ENCODE data around the gene RNASEH2A.

Gene RNASEH2A

GRCh38 chr19:12783291-12783848, 23.0 kb upstream of the RNASEH2A start:
- DNase-seq, result peak; percentile 23

- DNase-seq, result no peak
Observed at GRCh38 chr19:12783849-12784393, 22.5 kb upstream of the RNASEH2A start.

GRCh38 chr19:12784394-12784870, 22.0 kb upstream of the RNASEH2A start:
- no peak for DNase-seq

- DNase-seq, result peak; percentile 34
Observed at GRCh38 chr19:12784871-12785430, 21.4 kb upstream of the RNASEH2A start.

- DNase-seq, result no peak
Observed at GRCh38 chr19:12785431-12786031, 20.9 kb upstream of the RNASEH2A start.

- no peak for DNase-seq
Observed at GRCh38 chr19:12786141-12786870, 20.1 kb upstream of the RNASEH2A start.

- DNase-seq, result no peak
Observed at GRCh38 chr19:12786952-12787351, 19.4 kb upstream of the RNASEH2A start.

GRCh38 chr19:12787458-12787857, 18.9 kb upstream of the RNASEH2A start:
- DNase-seq, result no peak

GRCh38 chr19:12788042-12788681, 18.2 kb upstream of the RNASEH2A start:
- no peak for DNase-seq

- peak; percentile 56 for DNase-seq
Observed at GRCh38 chr19:12788682-12789097, 17.7 kb upstream of the RNASEH2A start.

GRCh38 chr19:12789098-12789903, 17.1 kb upstream of the RNASEH2A start:
- peak; percentile 28 for DNase-seq

GRCh38 chr19:12789904-12790619, 16.3 kb upstream of the RNASEH2A start:
- DNase-seq, result peak; percentile 86

GRCh38 chr19:12790628-12791344, 15.6 kb upstream of the RNASEH2A start:
- no peak for DNase-seq

GRCh38 chr19:12791345-12792050, 14.9 kb upstream of the RNASEH2A start, which contains the start of gene JUNB:
Gene JUNB, plus strand, starts transcription at chr19:12791486. Its CDS starts 286 bp downstream, at chr19:12791772.
- DNase-seq, result peak; percentile 97

GRCh38 chr19:12792051-12792852, 14.1 kb upstream of the RNASEH2A start:
- peak; percentile 55 for DNase-seq

GRCh38 chr19:12792853-12793289, 13.5 kb upstream of the RNASEH2A start:
- DNase-seq, result no peak

GRCh38 chr19:12793290-12794195, 12.8 kb upstream of the RNASEH2A start:
- peak; percentile 92 for DNase-seq

Measured in effector CD4-positive, alpha-beta T cell (primary cell).